Testis (tissue), 5 donors: ENCODE data around the gene PLK3. TPM values are rescaled to one million over a fixed set of nuclear protein-coding genes. Genes with fewer than 3 reads are reported as not detected.
"Not testable (repeated sequence)": the region's sequence is repeated elsewhere in the genome, so short reads cannot be mapped to it uniquely, and the experiment has no call there.

Experiments
- DNase-seq: peaks from one replicate; pipeline ENCODE4 v3.0.0-alpha.2; 2019
- H3K27ac ChIP-seq, 2 donors: fragments of 200-600 bp; sonication (generic); one replicate each; pipeline ENCODE4 v1.5.1; 2019
- H3K27me3 ChIP-seq: fragments of 200-600 bp; sonication (generic); one replicate; pipeline ENCODE4 v1.5.1; 2019
- H3K36me3 ChIP-seq: fragments of 200-600 bp; sonication (generic); one replicate; pipeline ENCODE4 v1.5.1; 2017; ENCODE audit warnings: low read depth; ENCODE audit errors: missing control alignments
- H3K4me1 ChIP-seq: fragments of 200-600 bp; sonication (generic); one replicate; pipeline ENCODE4 v1.5.1; 2019
- H3K4me3 ChIP-seq, 2 donors: fragments of 200-600 bp; sonication (generic); one replicate each; pipeline ENCODE4 v1.5.1; 2017 to 2019
- H3K9me3 ChIP-seq: fragments of 200-600 bp; sonication (generic); one replicate; pipeline ENCODE4 v1.5.1; 2017
- CTCF ChIP-seq, 3 experiments: fragments of 450-650 bp in 2 of 3; fragments of 200-600 bp in 1 of 3; sonication (generic) in 1 of 3; IDR thresholded peaks; one replicate each; pipeline ENCODE4 v1.5.1; 2016 to 2019; ENCODE audit warnings: antibody characterized with exemption in 3 of 3, mild to moderate bottlenecking in 2 of 3, moderate library complexity in 1 of 3
- POLR2A ChIP-seq: fragments of 450-650 bp; IDR thresholded peaks from one replicate; pipeline ENCODE4 v1.6.1; 2017; ENCODE audit warnings: antibody characterized with exemption, mild to moderate bottlenecking, moderate library complexity
- WGBS, 2 donors: methylation state at CpG; one replicate each; pipeline ENCODE4 v1.1.5; 2018; 5-methylcytosine and 5-hydroxymethylcytosine counted together
- intact Hi-C: fragments of 100-400 bp; cut with DNase I; formaldehyde crosslinking; loops from one replicate; pipeline ENCODE4 v1.15.1; 2023; ENCODE audit warnings: low total_unique reads
- long read RNA-seq, 2 donors: transcript quantifications; one replicate each; lab custom pipeline, GENCODE V29; 2026
- polyA plus RNA-seq: library from polyadenylated mRNA; stranded (reverse); fragments of 350-450 nt; fragmentation: Illumina TruSeq; extraction: RNeasy Lipid Tissue Mini Kit (QIAGEN cat#74804); gene quantifications from one replicate; pipeline ENCODE4 v1.2.3, GENCODE V29; 2014; ENCODE audit warnings: low read depth, low replicate concordance; ENCODE audit not compliant: insufficient read depth
- total RNA-seq, 2 donors: library from RNA; depleted of rRNA; stranded (reverse); fragments of >200 nt; gene quantifications; one replicate each; pipeline ENCODE4 v1.2.3, GENCODE V29; 2016

Gene PLK3
- total RNA-seq (10 to 100 TPM; 16.4 to 17.2 TPM), polyA plus RNA-seq (7.2 TPM)
- long read RNA-seq, donor 1: 0 reads
- long read RNA-seq, donor 2, partial matches to known transcripts: 0 of 1 reads
- long read RNA-seq, donor 2, other reads (novel, unspliced or antisense): 0 of 1 reads

- intact Hi-C loops: no loop called here
- Histone ChIP-seq H3K27ac (peak within 1 kb of the TSS; percentile 76 to 88), H3K36me3 (no peaks in the 10 kb centered on the region), H3K27me3 (no peaks in the 10 kb centered on the region), H3K4me3 (peak within 1 kb of the TSS; percentile 74 to 83), H3K4me1 (peaks cover 13% of the 10 kb centered on the region), H3K9me3 (no peaks in the 10 kb centered on the region)
- TF ChIP-seq CTCF (IDR thresholded peaks at IDR 0.05) (peak; percentile 80 to 87 (median 80)), POLR2A (peak; percentile 82)
- WGBS, 2 donors: 0 to 2% methylated on average over 10 to 58 of the region's 79 CpGs
- DNase-seq: peak; percentile 99
Observed at GRCh38 chr1:44799770-44800584, at the start of gene PLK3. TSS of gene PLK3 (plus strand) at chr1:44800377. CDS start at chr1:44800464, 87 bp downstream.

GRCh38 chr1:44757420-44757819 is 42.8 kb upstream of the PLK3 start:
- Histone ChIP-seq H3K4me3 (no peak overlapping the region), H3K36me3 (no peaks in the 10 kb centered on the region), H3K4me1 (no peaks in the 10 kb centered on the region), H3K9me3 (no peaks in the 10 kb centered on the region), H3K27ac (no peak overlapping the region), H3K27me3 (no peaks in the 10 kb centered on the region)
- DNase-seq: no peak
- no peak for TF ChIP-seq POLR2A
- TF ChIP-seq CTCF (IDR thresholded peaks at IDR 0.05): no peak
- 82 to 95% methylated on average over 2 of the region's 2 CpGs for WGBS, 2 donors
- intact Hi-C loops: no loop called here

GRCh38 chr1:44759077-44759476 is 41.1 kb upstream of the PLK3 start:
- WGBS, 2 donors: 78 to 95% methylated on average over 6 to 11 of the region's 11 CpGs
- intact Hi-C loops: no loop called here
- Histone ChIP-seq H3K4me1 (no peaks in the 10 kb centered on the region), H3K27ac (no peak overlapping the region), H3K4me3 (no peak overlapping the region), H3K9me3 (no peaks in the 10 kb centered on the region), H3K36me3 (no peaks in the 10 kb centered on the region), H3K27me3 (no peaks in the 10 kb centered on the region)
- TF ChIP-seq POLR2A: no peak
- no peak for TF ChIP-seq CTCF (IDR thresholded peaks at IDR 0.05)
- no peak for DNase-seq

- Histone ChIP-seq H3K4me1 (no peaks in the 10 kb centered on the region), H3K36me3 (no peaks in the 10 kb centered on the region), H3K27me3 (no peaks in the 10 kb centered on the region), H3K4me3 (no peak overlapping the region), H3K27ac (no peak overlapping the region), H3K9me3 (no peaks in the 10 kb centered on the region)
- 73 to 74% methylated on average over 3 of the region's 3 CpGs for whole genome bisulfite sequencing, 2 donors
- DNase-seq: no peak
- intact Hi-C loops: no loop called here
- TF ChIP-seq CTCF (IDR thresholded peaks at IDR 0.05) (no peak), POLR2A (no peak)
Observed at GRCh38 chr1:44760876-44761275, 39.3 kb upstream of the PLK3 start.

GRCh38 chr1:44766421-44766820 is 33.8 kb upstream of the PLK3 start:
- H3K36me3 ChIP-seq, H3K4me1 ChIP-seq, intact Hi-C loops, H3K4me3 ChIP-seq, H3K9me3 ChIP-seq, DNase-seq, H3K27ac ChIP-seq, H3K27me3 ChIP-seq: not testable (repeated sequence)
- WGBS, 2 donors: 95 to 96% methylated on average over 6 of the region's 6 CpGs
